CD4-positive, CD25-positive, alpha-beta regulatory T cell (primary cell): ENCODE results near the gene ARPC1A. TPM values are rescaled to one million over a fixed set of nuclear protein-coding genes. Genes with fewer than 3 reads are reported as not detected.
"Not testable (repeated sequence)": the region's sequence is repeated elsewhere in the genome, so short reads cannot be mapped to it uniquely, and the experiment has no call there.

Experiments
- ATAC-seq, 2 donors: fragments of 150-1000 bp; cut with Tn5 transposase; one replicate each; pipeline ENCODE4 v1.10.0; 2021; ENCODE audit warnings: low read depth in 2 of 2, moderate number of reproducible peaks in 2 of 2, moderate library complexity in 1 of 2
- DNase-seq, 3 donors: peaks; one replicate each; pipeline versions ENCODE4 v3.0.0 to v3.0.0-alpha.2; 2012 to 2022; ENCODE audit warnings: mixed read lengths in 1 of 3
- H3K27ac ChIP-seq: one replicate; pipeline ENCODE4 v1.7.0; 2013; ENCODE audit warnings: mild to moderate bottlenecking, low read length; ENCODE audit not compliant: insufficient read depth, poor library complexity, severe bottlenecking
- H3K27me3 ChIP-seq: one replicate; pipeline ENCODE4 v1.7.0; 2013; ENCODE audit warnings: low read length; ENCODE audit not compliant: control insufficient read depth, insufficient read depth
- H3K36me3 ChIP-seq: one replicate; pipeline ENCODE4 v1.7.0; 2013; ENCODE audit warnings: mild to moderate bottlenecking, low read length, moderate library complexity; ENCODE audit not compliant: control insufficient read depth, insufficient read depth
- H3K4me1 ChIP-seq: 2 replicates; pipeline ENCODE4 v1.7.0; 2013; ENCODE audit warnings: mild to moderate bottlenecking, low read length; ENCODE audit not compliant: insufficient read depth, control insufficient read depth, poor library complexity, severe bottlenecking
- H3K4me3 ChIP-seq: one replicate; pipeline ENCODE4 v1.7.0; 2013; ENCODE audit warnings: low read depth, mild to moderate bottlenecking, low read length, moderate library complexity
- H3K9me3 ChIP-seq, 2 experiments: 1 replicate in 1 of 2; 2 replicates in 1 of 2; pipeline ENCODE4 v1.7.0; 2013; ENCODE audit warnings: low read length in 2 of 2, mild to moderate bottlenecking in 1 of 2, moderate library complexity in 1 of 2; ENCODE audit not compliant: control insufficient read depth in 2 of 2
- H3K27ac Mint-ChIP-seq, 3 donors: one replicate each; pipeline ENCODE4 v1.8.0; 2020 to 2022; ENCODE audit warnings: mild to moderate bottlenecking in 3 of 3, mixed read lengths in 3 of 3, moderate library complexity in 2 of 3
- H3K27me3 Mint-ChIP-seq: one replicate; pipeline ENCODE4 v1.8.0; 2022; ENCODE audit warnings: mild to moderate bottlenecking, mixed read lengths
- H3K36me3 Mint-ChIP-seq: one replicate; pipeline ENCODE4 v1.8.0; 2020; ENCODE audit warnings: mixed read lengths
- H3K4me1 Mint-ChIP-seq, 4 donors: one replicate each; pipeline ENCODE4 v1.8.0; 2020 to 2022; ENCODE audit warnings: mixed read lengths in 4 of 4, mild to moderate bottlenecking in 1 of 4
- H3K4me3 Mint-ChIP-seq, 4 donors: one replicate each; pipeline ENCODE4 v1.8.0; 2020 to 2022; ENCODE audit warnings: mild to moderate bottlenecking in 4 of 4, mixed read lengths in 4 of 4, moderate library complexity in 3 of 4
- H3K9me3 Mint-ChIP-seq, 7 donors: one replicate each; pipeline ENCODE4 v1.8.0; 2020 to 2022; ENCODE audit warnings: mixed read lengths in 7 of 7, mild to moderate bottlenecking in 3 of 7, moderate library complexity in 2 of 7
- polyA plus RNA-seq, 4 donors: library from polyadenylated mRNA; unstranded; fragments of 300-500 nt; fragmentation: Illumina TruSeq; gene quantifications; one replicate each; pipeline ENCODE4 v1.2.3, GENCODE V29; 2021
- total RNA-seq: library from RNA; stranded (reverse); gene quantifications from one replicate; pipeline ENCODE4 v1.2.3, GENCODE V29; 2022

ARPC1A gene
- total and polyA plus RNA-seq, 5 donors from 2014 or later, result 42.5 to 79.0 (median 75.4) TPM

DNA sequence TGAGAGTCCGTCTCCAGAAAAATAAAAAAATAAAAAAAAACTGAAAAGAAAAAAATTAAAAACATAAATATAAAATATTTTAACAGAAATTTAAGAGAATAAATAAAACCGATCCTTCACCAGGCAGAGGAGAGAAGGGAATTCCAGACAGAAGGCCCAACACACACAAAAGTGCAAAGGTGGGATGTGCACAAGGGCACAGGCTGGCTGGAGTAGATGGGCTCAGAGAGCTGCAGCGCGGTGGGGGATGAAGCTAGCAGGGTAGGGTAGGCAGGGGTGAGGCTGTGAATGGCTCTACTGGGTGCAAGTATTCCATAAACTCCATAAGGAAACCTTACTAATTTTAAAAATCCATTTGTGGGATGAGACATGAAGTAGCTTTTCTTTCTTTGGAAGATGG, 15.7 kb upstream of the ARPC1A start:
- no peak overlapping the region for H3K27ac Mint-ChIP-seq
- DNase-seq (no peak), ATAC-seq (no peak)
- H3K36me3 ChIP-seq, result no peaks in the 10 kb centered on the region
- no peak overlapping the region for H3K4me3 Mint-ChIP-seq
- H3K9me3 Mint-ChIP-seq, result peaks cover 0 to 2% (median 0%) of the 10 kb centered on the region in 7 donors
- H3K9me3 ChIP-seq, result no peaks in the 10 kb centered on the region
- peaks cover 12% of the 10 kb centered on the region for H3K27me3 Mint-ChIP-seq
- no peaks in the 10 kb centered on the region for H3K36me3 Mint-ChIP-seq
- H3K4me1 Mint-ChIP-seq, result peaks cover 0 to 12% (median 3%) of the 10 kb centered on the region in 4 donors
- H3K27me3 ChIP-seq, result no peaks in the 10 kb centered on the region
- H3K4me3 ChIP-seq, result no peak overlapping the region
- H3K4me1 ChIP-seq, result peaks cover 3% of the 10 kb centered on the region
- no peak overlapping the region for H3K27ac ChIP-seq

DNA sequence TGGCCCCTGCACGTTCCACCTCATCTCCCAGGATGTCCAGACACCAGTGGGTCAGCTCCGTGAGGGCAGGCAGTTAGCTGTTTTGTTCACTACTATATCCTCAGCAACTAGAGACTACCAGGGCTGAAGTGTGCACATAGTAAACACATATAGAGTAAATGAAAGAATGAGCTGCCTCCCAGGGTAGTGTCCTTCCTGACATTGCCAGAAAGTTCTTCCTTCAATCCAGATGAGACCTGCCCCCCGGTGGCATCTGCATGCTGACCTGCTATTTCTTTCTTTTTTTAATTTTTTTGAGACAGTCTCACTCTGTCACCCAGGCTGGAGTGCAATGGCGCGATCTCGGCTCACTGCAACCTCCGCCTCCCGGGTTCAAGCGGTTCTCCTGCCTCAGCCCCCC, 14.0 kb upstream of the ARPC1A start:
- Mint-ChIP-seq H3K27ac (no peak overlapping the region), H3K36me3 (no peaks in the 10 kb centered on the region), H3K4me3 (no peak overlapping the region), H3K9me3 (peaks cover 0 to 2% (median 0%) of the 10 kb centered on the region in 7 donors), H3K27me3 (peaks cover 12% of the 10 kb centered on the region), H3K4me1 (peaks cover 0 to 12% (median 3%) of the 10 kb centered on the region in 4 donors)
- DNase-seq (no peak), ATAC-seq (no peak)
- Histone ChIP-seq H3K36me3 (no peaks in the 10 kb centered on the region), H3K4me3 (no peak overlapping the region), H3K27ac (no peak overlapping the region), H3K27me3 (no peaks in the 10 kb centered on the region), H3K4me1 (peaks cover 3% of the 10 kb centered on the region), H3K9me3 (no peaks in the 10 kb centered on the region)

DNA sequence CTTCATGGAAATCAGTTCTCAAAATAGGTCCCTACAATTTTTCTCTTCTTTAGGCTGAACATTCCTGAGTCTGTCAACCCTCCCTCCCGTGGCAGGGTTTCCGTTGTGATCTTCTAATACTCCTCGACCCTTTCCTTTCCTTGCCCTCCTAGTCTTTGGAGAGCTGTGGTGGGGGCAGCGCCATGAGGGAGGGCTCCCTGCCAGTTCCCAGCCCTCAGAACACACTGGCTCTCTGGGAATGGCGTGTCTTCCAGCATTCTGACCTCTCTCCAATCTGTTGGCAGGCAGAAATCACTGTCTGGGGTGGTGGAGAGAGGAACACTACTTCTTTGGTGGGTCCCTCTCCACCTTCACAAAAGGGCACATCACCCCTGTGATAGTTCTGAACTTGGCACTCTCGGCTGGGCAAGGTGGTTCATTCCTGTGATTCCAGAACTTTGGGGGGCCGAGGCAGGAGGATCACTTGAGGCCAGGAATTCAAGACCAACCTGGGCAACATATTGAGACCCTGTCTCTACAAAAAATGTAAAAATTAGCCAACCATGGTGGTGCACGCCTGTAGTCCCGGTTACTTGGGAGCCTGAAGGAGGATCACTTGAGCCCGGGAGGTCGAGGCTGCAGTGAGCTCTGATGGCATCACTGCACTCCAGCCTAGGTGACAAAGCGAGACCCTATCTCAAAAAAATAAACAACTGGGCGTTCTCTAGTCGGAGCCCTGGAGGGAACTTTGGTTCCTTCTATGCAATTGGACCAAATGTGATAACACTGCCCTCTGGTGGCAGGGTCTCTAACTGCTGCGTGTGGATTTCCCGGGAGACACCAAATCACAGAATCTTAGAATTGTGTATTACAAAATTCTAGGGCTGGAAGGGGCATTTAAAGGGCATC, 13.1 kb upstream of the ARPC1A start:
- Histone ChIP-seq H3K4me1 (peaks cover 3% of the 10 kb centered on the region), H3K36me3 (no peaks in the 10 kb centered on the region), H3K27ac (no peak overlapping the region), H3K4me3 (peak overlapping the region; percentile 59), H3K27me3 (no peaks in the 10 kb centered on the region), H3K9me3 (no peaks in the 10 kb centered on the region)
- Mint-ChIP-seq H3K4me3 (peak overlapping the region in 2 of 4 donors; percentile 38 to 70), H3K9me3 (peaks cover 0 to 2% (median 0%) of the 10 kb centered on the region in 7 donors), H3K27ac (peak overlapping the region in 1 of 3 donors; percentile 44), H3K27me3 (peaks cover 12% of the 10 kb centered on the region), H3K36me3 (no peaks in the 10 kb centered on the region), H3K4me1 (peaks cover 0 to 12% (median 3%) of the 10 kb centered on the region in 4 donors)
- DNase-seq (peak; percentile 55 to 76 (median 65)), ATAC-seq (peak in 1 of 2 donors; percentile 71)

DNA sequence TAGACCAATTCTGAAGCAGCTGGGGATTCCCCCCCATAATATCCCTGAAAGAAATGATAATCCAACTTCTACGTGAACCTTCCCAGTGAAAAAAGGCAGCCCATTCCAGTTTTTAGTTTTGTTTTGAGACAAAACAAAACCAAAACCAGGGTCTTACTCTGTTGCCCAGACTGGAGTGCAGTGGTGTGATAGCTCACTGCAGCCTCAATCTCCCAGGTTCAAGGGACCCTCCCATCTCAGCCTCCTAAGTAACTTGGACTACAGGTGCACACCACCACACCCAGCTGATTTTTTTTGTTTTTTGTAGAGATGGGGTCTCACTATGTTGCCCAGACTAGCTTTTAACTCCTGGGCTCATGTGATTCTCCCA, 12.5 kb upstream of the ARPC1A start:
- DNase-seq, result peak in 1 of 3 donors; percentile 33
- H3K27ac Mint-ChIP-seq, result peak overlapping the region in 2 of 3 donors; percentile 12 to 44
- no peaks in the 10 kb centered on the region for H3K36me3 Mint-ChIP-seq
- peak overlapping the region in 2 of 4 donors; percentile 38 to 70 for H3K4me3 Mint-ChIP-seq
- Histone ChIP-seq H3K4me1 (peaks cover 3% of the 10 kb centered on the region), H3K27me3 (no peaks in the 10 kb centered on the region), H3K36me3 (no peaks in the 10 kb centered on the region), H3K9me3 (no peaks in the 10 kb centered on the region), H3K27ac (no peak overlapping the region), H3K4me3 (peak overlapping the region; percentile 59)
- no peak for ATAC-seq
- peaks cover 0 to 2% (median 0%) of the 10 kb centered on the region in 7 donors for H3K9me3 Mint-ChIP-seq
- peaks cover 12% of the 10 kb centered on the region for H3K27me3 Mint-ChIP-seq
- H3K4me1 Mint-ChIP-seq, result peaks cover 0 to 12% (median 3%) of the 10 kb centered on the region in 4 donors

DNA sequence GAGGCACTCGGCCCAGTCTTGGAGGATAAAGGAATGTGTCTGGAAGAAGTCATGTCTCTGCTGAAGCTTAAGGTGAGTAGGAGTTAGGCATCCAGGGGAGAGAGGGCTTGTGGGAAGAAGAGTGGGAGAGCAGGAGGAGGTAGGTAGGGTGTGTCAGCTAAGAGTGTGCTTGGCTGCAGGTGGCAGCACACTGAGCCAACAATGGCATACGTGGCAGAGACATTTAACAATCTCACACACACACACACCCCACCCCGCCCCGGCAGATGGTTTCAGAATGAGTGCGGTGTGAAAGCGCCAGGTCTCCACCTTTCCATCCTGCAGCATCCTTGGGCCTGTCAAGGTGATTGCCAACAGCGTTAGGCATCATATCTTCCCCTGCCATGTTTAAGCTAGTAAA, 11.2 kb upstream of the ARPC1A start:
- Histone ChIP-seq H3K36me3 (no peaks in the 10 kb centered on the region), H3K4me3 (no peak overlapping the region), H3K9me3 (no peaks in the 10 kb centered on the region), H3K27me3 (no peaks in the 10 kb centered on the region), H3K4me1 (peaks cover 3% of the 10 kb centered on the region), H3K27ac (no peak overlapping the region)
- peak in 1 of 3 donors; percentile 85 for DNase-seq
- H3K27me3 Mint-ChIP-seq, result peaks cover 12% of the 10 kb centered on the region
- H3K4me1 Mint-ChIP-seq, result peaks cover 0 to 12% (median 3%) of the 10 kb centered on the region in 4 donors
- H3K9me3 Mint-ChIP-seq, result peaks cover 0 to 2% (median 0%) of the 10 kb centered on the region in 7 donors
- peak overlapping the region in 1 of 4 donors; percentile 24 for H3K4me3 Mint-ChIP-seq
- no peaks in the 10 kb centered on the region for H3K36me3 Mint-ChIP-seq
- no peak for ATAC-seq
- H3K27ac Mint-ChIP-seq, result peak overlapping the region in 1 of 3 donors; percentile 55

DNA sequence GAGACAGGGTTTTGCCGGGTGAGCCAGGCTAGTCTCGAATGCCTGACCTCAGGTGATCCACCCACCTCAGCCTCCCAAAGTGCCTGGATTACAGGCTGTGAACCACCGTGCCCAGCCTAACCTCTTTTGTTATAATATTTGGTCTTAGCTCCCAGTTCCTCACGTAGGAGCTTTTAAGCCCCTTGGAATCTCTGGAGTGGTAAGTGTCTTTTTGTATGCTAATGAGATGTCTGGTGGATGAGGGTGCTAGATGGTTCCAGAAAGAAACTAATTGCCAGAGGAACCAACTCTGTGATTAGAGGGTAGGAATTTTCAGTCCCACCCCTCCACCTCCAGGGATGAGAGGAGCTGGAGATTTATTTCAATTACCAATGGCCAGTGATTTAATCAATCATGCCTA, 5.3 kb upstream of the ARPC1A start:
- H3K27ac ChIP-seq, result no peak overlapping the region
- peaks cover 5% of the 10 kb centered on the region for H3K4me1 ChIP-seq
- Mint-ChIP-seq H3K27me3 (no peaks in the 10 kb centered on the region), H3K27ac (no peak overlapping the region), H3K4me1 (peaks cover 0 to 12% (median 0%) of the 10 kb centered on the region in 4 donors), H3K36me3 (peaks cover 5% of the 10 kb centered on the region), H3K9me3 (no peaks in the 10 kb centered on the region), H3K4me3 (no peak overlapping the region)
- DNase-seq, result no peak
- H3K27me3 ChIP-seq, result no peaks in the 10 kb centered on the region
- H3K4me3 ChIP-seq, result no peak overlapping the region
- no peak for ATAC-seq
- H3K9me3 ChIP-seq, result no peaks in the 10 kb centered on the region
- H3K36me3 ChIP-seq, result no peaks in the 10 kb centered on the region

DNA sequence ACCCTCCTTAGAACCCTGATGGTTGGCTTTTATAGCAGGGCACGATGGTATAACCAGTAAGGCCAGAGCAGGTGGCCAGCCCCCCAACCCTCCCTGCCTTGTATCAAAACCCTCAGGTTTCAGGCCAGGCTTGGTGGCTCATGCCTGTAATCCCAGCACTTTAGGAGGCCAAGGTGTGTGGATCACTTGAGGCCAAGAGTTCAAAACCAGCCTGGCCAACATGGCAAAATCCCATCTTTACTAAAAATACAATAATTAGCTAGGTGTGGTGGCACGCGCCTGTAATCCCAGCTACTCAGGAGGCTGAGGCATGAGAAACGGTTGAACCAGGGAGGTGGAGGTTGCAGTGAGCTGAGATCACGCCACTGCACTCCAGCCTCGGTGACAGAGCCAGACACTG, 3.0 kb upstream of the ARPC1A start:
- H3K9me3 ChIP-seq, H3K27me3 ChIP-seq, H3K27ac ChIP-seq, H3K9me3 Mint-ChIP-seq, H3K36me3 ChIP-seq, H3K36me3 Mint-ChIP-seq, DNase-seq, H3K27me3 Mint-ChIP-seq, ATAC-seq, H3K4me3 ChIP-seq, H3K27ac Mint-ChIP-seq: not testable (repeated sequence)
- peaks cover 24% of the 10 kb centered on the region for H3K4me1 ChIP-seq
- Mint-ChIP-seq H3K4me3 (peak overlapping the region in 1 of 4 donors; percentile 48), H3K4me1 (peaks cover 9 to 31% (median 10%) of the 10 kb centered on the region in 4 donors)
